NK-92 treated with Interleukin-12 subunit alpha and Interleukin-12 subunit beta, amount 100 ng/mL, for 24 hours (cell line): ENCODE data around the gene SEZ6.

ENCODE experiments used
- DNase-seq: peaks from one replicate; lab custom pipeline; 2025; lab: John Stamatoyannopoulos, UW

SEZ6 gene

DNA sequence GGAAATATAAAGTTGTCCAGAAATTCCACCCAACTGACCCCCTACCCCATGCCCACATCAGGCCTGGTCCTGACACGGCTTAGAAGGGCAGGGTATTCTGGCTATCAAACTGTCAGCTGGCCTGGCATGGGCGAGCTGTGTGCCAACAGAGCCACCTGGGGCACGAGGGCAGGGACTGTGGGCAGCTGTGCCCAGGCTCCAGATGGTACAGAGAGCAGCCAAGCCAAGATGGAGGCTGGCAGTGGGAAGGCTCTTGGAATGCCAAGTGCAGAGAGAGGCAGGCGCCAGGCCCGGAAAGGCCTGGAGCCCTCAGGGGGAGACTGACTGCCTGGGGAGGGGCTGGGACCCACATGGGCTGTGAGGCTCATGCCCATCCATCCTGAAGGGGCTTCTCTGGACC lies 30.2 kb downstream of the SEZ6 start:
- DNase-seq = no peak

DNA sequence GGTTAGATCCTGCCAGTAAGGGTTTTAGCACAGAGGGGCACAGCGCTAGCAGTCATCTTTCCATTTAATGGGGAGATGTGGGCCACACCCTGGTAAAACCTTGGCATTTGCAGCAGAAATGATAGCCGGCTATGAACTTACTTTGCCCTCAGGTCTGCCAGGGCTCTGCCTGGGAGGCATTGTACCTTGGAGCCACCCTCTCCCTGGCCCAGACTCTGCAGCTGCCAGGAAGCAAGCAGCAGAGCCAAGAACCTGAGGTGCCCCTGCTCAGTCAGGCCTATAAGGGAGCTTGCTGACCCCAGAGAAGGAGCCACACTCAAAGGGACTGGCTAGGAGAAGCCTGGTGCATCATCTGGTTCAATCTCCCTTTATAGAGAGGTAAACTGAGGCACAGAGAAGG lies 30.8 kb downstream of the SEZ6 start:
- no peak for DNase-seq

DNA sequence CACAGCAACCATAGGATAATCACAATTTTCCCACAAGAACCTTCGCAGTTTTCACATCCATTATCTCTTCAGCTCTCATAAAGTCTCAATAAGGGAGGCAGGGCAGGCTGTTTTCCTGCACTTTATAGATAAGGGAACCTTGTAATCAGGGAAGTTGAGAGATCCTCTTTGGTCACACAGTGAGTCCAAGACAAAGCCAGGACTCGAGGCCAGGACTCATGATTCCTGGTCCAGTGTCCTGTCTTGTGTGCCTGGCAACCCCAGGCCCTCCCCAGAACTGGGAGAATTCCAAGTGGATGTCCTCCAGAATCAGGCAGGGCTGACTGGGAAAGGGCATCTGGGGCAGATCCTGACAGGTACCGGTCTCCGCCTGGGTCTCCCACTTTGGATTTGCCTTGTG lies 31.4 kb downstream of the SEZ6 start:
- DNase-seq = no peak

DNA sequence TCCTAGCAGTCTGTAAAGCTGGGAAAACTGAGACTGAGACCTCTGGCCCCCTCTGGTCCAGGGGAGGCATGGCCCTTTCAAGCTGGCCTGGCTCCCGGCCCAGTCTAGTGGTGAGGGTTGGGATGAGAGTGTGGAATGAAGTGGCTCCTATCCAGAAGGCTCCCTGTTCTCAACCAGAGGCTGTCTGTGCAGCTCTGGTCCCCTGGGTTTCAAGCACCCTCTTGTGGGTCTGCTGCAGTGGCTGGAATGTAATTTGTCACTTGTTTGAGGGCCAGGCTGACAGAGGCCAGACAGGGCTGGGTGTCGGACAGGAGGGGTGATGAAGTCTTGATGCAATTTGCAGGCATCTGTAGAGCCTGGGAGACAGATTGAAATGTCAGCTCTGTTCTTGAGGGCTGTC lies 32.4 kb downstream of the SEZ6 start:
- no peak for DNase-seq

DNA sequence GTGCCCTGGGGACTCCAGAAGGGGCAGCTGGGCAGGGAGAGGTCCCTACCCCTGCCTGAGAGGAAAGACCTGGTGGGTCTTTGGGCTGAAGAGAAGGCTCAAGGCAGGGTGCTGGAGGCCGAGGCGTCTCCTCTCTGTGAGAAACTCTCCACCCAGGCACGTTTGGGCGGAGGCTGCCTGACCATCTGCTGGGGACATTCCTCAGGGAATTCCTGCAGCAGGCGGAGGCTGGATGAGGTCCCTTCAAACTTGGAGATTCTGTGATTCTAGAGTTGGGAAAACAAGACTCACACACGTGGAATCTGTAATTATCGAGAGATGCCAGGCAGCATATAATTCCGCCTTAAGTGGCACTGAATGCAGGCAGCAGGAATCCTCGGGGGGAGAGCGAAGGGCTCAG lies 33.4 kb downstream of the SEZ6 start:
- no peak for DNase-seq

DNA sequence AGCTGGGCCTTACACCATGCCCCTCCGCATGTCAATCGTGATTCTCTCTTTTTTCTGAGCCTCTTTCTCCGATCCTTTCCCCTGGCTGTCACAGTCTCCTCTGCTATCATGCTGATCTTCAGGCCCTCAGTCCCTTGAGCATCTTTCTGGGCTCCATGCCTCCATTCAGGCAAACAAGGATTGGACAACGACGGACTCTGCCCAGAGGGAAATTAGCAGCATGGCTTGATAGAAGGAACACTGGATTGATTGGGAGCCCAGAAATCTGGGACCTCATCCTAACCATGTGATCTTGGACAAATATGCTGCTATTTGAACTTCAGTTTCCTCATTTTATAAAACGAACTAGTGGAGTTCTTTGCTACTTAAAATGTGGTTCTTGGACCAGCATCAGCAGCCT lies 35.0 kb downstream of the SEZ6 start:
- DNase-seq = no peak

DNA sequence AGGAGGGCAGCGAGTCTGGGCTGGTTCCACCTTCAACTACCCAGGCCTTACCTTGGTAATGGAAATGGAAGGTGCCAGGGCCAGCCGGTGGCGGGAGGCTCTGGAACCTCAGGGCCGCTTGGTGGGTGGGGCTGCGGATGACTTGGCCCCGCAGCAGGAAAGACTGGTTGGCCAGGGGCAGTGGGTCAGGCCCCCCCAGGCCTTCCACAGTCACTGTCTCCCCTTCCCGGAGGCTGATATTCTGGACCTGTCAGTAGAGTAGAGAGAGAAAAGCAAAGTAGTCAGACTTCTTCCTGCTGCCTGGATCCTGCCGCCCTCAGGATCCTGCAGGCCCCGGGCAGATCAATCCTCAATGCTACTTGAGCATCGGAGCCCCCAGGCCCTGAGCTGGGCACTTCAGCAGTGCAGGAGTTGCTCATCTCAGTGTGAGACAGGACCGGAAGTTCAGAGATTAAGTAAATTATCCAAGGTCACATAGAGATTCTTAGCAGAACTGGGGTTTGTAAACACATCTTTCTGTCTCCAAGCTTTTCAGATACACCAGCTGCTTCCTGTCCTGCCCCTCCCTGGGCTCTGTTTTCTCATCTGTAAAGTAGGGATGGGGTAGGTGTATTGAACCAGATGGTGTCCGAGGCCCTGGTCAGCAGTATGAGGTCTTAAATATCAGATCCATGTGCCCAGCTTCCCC lies 36.0 kb downstream of the SEZ6 start:
- DNase-seq = no peak

DNA sequence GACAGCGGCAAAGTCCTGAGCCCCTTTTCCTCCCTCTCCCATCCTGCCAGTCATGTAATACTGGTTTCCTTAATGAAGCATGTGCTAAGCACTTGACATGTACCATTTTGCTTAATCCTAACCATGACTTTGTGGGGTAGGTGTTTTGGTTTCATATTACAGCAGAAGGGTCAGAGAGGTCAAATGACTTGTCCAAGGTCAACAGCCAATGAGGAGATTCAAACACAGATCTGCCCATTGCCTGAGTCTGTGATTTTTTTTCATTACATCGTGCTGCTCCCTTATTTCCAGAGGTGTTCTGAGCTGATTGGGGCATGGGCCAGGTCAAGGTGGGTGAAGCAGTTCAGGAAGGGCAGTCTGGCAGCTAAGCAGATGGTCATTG lies 36.9 kb downstream of the SEZ6 start:
- DNase-seq = no peak

DNA sequence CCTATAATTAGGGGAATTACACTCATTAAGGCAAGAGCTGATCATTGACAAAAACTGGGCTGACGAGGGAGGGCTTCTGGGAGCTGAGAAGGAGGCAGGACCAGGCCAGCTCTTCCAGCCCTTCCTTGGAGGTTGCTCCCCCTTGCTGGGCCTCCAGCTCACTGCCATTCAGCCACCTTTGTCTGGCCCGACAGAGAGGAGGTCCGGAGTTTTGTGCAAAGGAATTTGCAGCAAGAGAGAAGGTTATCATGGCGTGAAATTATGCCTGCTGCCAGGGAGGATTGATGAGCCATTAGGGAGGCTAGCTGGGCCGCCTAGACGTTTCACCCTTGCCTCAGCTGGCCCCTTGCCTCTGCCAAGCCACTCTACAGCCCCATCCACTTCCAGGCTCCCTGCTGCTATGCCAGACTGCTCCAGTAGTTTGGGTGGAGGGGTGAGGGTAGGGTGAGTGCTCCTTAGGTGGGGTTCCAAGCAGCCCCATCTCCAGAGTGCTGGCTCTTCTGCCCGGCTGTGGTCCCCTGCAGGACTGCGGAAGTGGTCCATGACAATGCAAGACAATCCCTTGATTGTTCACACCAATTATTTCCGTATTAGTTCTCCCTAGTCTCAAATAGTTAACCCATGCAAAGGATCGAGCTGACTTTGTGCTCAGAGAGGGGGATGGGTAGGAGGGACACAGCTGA lies 37.5 kb downstream of the SEZ6 start:
- no peak for DNase-seq

DNA sequence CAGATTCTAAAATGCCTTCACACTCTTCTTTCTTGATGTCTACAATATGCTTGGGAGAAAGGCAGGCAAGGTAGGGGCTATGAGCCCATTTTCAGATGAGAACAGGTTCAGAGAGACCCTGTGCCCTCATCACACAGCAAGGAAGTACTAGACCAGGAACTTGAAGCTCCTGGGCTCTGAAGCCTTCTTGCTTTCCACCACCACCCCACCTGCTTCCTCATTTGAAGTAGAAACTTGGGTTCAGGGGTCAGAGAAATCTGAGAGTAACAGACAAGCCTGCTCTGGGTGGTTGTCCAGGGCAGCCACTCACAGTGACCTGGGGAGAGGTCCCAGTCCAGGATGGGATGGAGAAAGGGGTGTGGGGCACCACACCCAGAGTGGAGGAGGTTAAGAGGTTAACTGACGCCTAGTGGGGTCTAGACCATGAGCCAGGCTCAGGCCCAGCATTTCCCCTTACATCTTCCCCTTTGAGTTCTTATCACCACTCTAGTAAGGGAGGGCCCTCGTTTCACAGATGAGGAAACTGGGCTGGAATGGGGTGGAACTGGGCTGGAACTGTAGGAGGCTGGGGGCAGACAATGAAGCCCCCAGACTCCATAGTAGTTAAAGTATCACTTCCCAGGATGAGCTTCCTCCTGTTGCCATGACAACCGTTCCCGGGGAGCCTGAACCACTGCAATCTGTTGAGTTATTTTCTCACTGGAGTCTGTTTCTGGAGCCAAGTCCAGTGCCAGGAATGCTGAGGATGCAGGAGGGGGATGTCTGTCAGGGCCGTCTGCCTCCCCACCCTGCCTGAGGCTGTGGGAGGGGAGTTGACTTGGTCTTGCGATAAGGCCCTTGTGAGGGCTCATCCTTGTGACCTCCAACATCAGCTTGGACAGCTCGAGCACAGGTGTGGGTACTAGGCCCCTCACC lies 38.4 kb downstream of the SEZ6 start:
- no peak for DNase-seq

DNA sequence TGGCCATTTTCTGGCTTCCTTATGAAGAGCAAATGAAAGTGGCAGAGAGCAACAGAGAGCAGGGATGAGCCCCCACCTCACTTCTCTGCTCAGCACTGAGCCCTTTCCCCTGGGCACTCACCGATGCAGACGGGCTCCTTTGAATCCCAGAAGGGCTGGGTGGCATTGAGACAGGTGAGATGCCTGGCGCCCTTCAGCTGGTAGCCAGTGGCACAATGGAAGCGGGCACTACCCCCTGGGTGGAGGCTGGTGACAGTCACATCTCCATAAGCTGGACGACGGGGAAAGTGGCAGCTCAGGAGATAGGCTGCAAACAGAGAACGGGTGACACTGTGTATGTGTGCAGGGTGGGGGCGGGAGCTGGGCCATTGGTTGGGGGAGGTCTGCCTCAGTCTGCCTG lies 42.0 kb downstream of the SEZ6 start:
- no peak for DNase-seq

DNA sequence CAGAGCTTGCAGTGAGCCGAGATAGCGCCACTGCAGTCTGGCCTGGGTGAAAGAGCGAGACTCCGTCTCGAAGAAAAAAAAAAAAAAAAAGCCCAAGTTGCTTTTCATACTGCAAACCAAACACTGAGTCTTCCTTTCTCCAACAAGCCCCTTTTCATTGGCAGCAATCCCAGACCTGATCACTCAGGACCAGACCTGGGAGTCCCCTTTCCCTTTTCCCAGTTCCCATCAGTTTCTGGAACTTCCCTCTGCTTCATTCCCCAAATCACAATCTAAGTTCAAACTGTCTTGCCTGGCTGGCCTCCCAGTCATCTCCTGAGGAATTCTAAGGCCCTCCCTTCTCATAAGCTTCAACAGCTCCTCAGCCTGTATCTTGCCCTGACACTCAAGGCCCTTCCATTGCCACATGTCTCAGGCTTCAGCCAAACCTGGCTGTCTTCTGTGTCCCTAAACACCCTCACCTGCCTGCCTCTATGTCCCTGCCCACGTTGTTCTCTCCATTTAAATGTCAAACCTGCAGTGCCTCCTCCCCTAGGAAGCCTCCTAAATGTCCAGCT lies 42.7 kb downstream of the SEZ6 start:
- no peak for DNase-seq

DNA sequence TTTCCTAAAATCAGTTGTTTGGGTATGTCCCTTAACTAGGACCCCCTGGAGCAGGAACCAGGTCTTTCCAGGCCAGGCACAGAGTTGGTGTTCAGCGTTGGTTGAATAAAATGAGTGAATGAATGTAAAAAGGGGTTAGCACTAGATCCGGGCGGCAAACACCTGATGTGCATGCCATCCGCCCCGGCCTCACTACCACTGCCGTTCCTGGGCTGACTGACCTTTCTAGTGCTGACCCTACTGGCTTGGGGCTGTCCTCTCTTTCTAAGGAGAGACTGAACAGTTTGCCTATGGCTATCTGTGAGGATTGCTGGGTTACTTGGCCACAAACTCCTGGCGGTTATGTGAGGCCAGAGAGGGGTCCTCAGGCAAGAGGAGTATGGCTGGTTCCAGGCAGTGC lies 44.4 kb downstream of the SEZ6 start:
- DNase-seq = no peak

DNA sequence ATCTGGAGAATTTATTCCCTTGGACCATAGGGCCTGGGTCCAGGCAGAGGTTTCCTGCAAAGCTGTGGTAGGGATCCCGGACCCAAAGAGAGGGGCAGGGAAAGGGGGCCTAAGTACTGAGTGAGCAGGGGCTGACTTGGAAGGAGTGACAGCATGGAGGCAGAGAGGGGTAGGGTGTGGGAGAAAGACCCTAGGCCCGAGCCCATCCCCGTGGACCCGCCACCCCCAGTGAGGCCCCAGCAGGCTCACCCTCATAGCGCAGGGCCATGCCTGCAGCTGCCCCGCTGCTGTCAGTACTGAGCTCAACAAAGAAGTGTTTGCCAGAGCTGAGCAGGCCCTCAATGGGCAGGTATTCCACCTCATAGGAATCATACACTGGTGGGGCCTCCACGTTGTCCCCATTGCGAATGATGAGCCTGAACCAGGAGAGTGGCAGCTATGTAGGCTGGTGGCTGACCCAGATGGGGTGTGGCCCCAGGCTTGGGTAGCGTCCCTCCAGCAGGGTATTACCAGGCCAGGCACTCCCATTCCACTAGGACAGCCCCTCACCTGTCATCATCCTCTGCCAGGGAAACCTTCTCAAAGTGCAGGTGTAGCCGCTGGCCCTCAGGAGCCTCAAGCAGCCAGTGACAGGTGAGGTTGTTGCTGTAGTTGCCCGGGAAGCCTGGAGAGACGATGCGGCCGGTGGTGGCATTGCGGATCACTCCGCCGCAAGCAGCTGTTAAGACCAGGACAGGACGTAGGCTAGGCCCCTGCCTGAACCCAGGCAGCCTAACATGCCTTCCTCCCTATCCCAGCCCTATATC lies 45.4 kb downstream of the SEZ6 start:
- no peak for DNase-seq

DNA sequence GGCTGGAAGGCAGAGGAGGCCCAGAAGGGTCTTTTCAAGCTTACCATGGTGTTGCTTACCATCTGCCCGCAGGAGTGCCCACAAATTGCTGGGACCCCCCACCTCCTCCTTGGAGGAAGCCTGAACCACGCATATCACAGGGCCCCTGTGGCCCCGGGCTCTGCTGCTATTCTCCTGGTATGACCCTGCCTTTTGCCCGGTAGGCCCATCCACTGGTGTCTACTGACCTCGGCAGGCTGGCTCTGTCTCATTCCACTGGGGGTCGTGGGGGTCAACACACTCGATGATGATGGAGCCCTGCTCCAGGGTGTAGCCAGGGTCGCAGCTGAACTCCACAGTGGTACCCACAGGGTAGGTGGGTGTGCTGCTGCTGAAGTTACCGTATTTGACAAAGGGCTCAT lies 46.4 kb downstream of the SEZ6 start:
- DNase-seq = no peak

DNA sequence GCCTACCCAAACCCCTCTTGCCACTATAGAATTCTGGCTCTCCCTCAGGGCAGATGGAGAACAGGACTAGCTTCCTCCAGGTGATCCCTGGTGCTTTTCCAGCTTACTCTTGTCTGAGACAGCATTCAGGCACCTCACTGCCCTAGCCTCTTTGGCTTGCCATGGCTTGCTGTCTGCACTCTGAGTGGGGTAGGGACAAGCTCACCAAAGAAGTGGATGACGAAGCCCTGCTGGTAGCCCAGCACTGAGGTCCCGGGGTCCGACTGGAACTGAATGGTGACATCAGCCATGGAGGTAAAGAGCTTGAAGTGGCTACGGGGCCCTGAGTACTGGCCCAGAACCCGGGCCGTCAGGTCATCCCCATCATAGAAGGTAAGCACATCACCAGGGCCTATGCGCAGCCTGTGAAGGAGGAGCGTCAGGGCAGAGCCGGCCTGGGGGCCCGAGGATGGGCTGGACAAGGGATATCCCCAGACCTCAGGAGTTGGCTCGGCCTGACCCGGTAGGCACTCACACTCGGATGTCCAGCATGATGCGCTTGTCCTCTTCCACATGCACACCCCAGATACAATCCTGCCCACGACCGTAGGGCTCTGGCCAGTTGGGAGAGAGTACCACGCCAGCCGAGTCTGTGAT lies 46.9 kb downstream of the SEZ6 start:
- DNase-seq = no peak

DNA sequence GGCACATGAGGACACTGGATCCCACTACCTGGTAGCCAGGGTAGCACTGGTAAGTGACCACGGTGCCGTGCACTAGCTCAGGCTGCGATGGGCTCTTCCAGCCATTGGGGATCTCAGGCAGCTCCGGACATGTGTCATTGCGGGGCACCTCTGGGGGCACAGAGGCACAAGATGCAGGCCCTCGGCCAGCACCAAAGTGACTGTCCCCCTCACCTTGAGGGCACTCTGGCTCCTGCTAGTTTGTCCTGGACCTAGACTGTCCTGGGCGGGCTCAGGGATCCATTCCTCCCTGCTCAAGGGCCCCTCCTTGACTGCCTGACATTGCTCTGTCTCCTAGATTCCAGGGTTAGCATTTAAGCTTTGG lies 47.9 kb downstream of the SEZ6 start:
- no peak for DNase-seq

DNA sequence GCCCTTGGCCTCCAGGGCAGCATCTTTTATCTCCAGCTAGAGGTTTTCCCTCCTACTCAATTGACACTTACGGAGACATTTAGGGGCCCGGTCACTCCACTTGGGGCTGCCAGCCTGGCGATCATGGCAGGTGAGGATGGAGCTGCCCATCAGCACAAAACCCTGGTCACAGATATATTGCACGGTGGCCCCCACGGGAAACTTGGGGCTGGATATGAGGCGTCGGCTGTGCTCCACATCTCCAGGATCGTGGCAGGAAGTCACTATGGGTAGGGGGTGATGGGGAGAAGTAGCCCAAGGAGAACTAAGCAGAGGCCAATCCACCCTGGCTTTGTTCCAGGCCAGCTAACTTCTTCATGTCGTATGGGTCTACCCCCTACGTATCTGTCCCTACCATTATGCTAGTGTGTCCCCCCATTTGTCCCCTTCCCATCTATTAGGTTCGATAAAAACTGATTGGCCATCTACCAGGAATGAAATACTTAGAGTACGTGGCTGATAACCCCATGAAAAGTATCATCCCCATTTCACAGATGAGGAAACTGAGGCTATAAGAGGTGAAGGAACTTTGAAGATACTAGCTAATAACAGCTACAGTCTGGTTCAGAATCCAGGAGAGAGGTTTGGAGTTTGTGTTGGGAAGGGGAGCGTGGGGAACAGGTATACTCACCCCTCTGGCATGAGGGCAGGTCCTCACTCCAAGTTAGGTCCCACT lies 48.4 kb downstream of the SEZ6 start:
- DNase-seq = no peak

DNA sequence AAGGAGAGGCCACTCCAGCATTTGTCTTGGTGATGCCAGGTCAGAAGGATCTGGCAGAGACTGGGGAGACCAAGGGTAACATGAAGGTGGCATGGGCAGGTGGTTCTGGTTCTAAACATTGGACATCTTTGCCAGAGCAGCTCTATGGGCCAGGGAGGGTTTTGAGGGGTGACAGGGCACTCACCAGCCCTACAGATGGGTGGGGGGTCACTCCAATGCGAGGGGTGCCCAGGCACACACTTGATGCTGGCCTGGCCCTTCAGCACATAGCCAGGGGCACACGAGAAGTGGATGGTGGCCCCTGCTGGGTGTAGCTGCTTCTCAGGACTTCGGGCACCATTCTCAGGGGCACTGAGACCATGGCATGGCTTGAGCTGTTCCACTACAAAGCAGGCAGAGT lies 49.0 kb downstream of the SEZ6 start:
- DNase-seq = no peak

DNA sequence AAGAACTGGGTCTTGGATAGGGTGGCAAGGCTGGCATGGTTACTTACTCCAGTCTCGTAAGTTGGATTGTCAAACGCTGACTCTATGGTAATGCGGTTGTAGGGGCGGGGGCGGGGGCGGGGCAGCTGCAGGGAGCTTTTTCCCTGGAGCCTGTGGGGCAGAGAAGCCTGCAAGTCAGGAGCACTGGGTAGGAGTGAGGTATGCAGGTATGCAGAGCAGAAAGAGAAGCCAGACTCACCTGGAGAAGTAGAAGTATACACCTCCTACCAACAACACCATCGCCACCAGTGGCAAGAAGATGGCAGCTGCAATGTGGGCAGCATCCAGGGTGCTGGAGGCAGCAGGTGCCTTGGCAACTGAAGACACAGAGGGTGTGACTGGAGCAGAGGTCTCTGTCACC lies 49.7 kb downstream of the SEZ6 start:
- DNase-seq = no peak

DNA sequence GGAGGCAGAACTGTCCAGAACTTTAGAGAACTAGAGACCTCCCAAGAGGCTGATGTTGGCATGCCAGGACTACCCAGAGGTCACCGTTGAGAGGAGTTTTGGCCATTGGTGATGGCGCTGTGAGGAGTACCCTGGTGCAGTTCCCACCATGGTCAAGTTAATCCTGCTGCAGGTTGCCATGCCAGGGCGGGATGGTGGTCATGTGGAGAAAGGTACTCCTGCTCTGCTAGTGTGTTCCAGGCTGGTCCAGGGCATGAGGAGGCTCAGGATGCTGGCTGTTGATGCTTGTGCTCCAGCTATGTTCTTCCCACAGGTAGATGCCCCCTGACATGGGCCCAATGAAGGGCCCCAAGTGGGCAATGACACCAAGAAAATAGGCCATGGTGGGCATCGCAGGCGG lies 50.4 kb downstream of the SEZ6 start:
- no peak for DNase-seq
